ENCODE data around the gene LITAFD.
"Not testable (repeated sequence)": the region's sequence is repeated elsewhere in the genome, so short reads cannot be mapped to it uniquely, and the experiment has no call there.

LITAFD gene

DNA sequence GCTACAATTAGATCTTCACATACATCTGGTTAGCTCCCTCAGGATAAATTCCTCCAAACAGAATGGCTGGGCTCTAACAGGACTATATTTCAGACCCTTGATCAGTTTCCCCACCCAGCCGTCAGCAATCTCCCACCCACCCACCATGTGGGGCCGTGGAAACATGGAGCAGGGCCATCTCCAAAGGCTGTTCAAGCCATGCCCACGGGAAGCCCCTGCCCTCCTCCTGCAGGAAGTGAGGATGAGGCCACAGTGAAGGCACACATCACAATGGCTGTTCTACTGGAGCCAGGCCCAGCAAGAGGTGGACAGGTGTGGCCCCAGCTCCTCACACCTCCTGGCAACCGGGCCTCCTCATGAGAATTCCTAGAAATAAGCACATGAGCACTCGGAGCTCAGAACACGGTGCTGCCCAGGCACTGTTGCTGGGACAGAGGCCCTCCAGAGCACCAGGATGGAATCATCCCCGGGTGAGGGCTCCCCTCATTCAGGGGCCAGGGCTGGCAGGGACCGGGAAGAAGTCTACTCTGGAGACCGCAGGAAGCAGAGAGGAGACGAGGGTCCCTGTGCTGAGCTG is at the start of gene LITAFD:
Gene LITAFD, plus strand, starts transcription at position 311 of the 577 bp plus-strand sequence. CDS start 2,005 bp downstream, outside the sequence.
- H3K27ac ChIP-seq = no peak within 1 kb of the TSS
- H3K36me3 ChIP-seq = peaks cover 0 to 2% (median 0%) of the 10 kb centered on the region in 11 experiments; a peak in 1 of 22 replicates
- H4K20me1 ChIP-seq = peaks cover 5 to 30% (median 23%) of the 10 kb centered on the region in 11 experiments; a peak in 20 of 22 replicates
- no peaks in the 10 kb centered on the region for H3K27me3 ChIP-seq
- H3K9ac ChIP-seq = 0 out of 22 replicates have a peak within 1 kb of the TSS, but pooled peaks of 1 of the 11 experiments have one; percentile 3
- H3K4me2 ChIP-seq = peak within 1 kb of the TSS in 2 of 11 experiments; percentile 12 to 23; a peak in 2 of 22 replicates
- TF ChIP-seq Cebpa-rat (IDR thresholded peaks at IDR 0.05) = no peak
- H3K4me1 ChIP-seq = peaks cover 18 to 64% (median 49%) of the 10 kb centered on the region in 10 experiments
- H3K9me3 ChIP-seq (replicated peaks in 1 of 11) = no peaks in the 10 kb centered on the region
- H3K4me3 ChIP-seq = no peak within 1 kb of the TSS

DNA sequence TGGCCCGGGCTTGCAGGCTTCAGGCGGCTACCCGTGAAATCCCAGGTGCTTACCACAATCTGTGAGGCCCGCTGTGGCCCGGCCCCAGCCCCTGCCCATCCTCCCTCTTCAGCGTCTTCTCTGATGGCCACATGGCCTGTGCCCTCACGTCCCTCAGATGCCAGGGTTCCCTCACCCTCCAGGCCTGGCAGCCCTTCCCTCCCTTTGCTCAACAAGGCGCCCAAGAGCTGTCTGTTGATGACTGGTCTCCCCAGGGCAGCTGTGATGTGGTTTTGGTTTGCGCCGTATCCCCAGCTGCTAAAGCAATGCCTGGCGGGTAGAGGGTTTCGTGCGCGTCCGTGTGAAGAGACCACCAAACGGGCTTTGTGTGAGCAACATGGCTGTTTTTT is 49.4 kb upstream of the LITAFD start:
- peaks cover 36 to 72% (median 67%) of the 10 kb centered on the region in 10 experiments for H3K4me1 ChIP-seq
- peaks cover 3 to 79% (median 40%) of the 10 kb centered on the region in 11 experiments; a peak in 17 of 22 replicates for H4K20me1 ChIP-seq
- peak overlapping the region in 10 of 11 experiments; percentile 48 to 89 (median 82); a peak in 21 of 22 replicates for H3K27ac ChIP-seq
- H3K9me3 ChIP-seq (replicated peaks in 1 of 11) = no peaks in the 10 kb centered on the region
- peak overlapping the region in 7 of 10 experiments; percentile 7 to 55 (median 34); a peak in 10 of 20 replicates for H3K4me3 ChIP-seq
- TF ChIP-seq Cebpa-rat (IDR thresholded peaks at IDR 0.05) = peak in 4 of 11 experiments; percentile 29 to 63 (median 40); a peak in 4 of 22 replicates
- peaks cover 23 to 49% (median 35%) of the 10 kb centered on the region in 11 experiments for H3K36me3 ChIP-seq
- no peaks in the 10 kb centered on the region for H3K27me3 ChIP-seq
- peak overlapping the region; percentile 72 to 96 (median 88) for H3K4me2 ChIP-seq
- H3K9ac ChIP-seq = peak overlapping the region; percentile 10 to 79 (median 73); a peak in 21 of 22 replicates

DNA sequence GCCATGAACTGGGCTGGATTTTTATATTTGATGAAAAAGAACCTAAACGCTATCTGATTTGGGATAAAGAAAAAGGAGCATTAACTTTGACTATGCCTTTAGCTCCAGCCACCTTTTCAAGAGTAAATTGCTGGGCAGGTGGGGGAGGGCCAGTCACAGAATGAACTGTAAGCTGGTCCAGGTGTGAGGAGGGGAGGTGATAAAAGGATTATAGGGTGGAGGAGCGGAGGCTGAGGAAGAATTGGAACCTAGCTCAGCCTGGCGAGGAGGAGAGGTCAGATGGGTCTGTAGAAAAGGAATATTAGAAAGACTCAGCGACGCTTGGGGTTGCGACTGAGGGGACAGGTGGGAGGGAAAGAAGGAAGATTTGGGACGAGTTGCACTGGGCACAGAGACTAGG is 45.4 kb upstream of the LITAFD start:
- not testable (repeated sequence) for H3K27me3 ChIP-seq; H3K9ac ChIP-seq; H3K27ac ChIP-seq; H3K9me3 ChIP-seq (replicated peaks in 1 of 11); H3K4me2 ChIP-seq; H3K4me3 ChIP-seq
- Histone ChIP-seq H3K4me1 (peaks cover 21 to 38% (median 31%) of the 10 kb centered on the region in 10 experiments), H3K36me3 (peaks cover 0 to 19% (median 5%) of the 10 kb centered on the region in 11 experiments; a peak in 5 of 22 replicates), H4K20me1 (peaks cover 0 to 73% (median 24%) of the 10 kb centered on the region in 11 experiments; a peak in 15 of 22 replicates)

DNA sequence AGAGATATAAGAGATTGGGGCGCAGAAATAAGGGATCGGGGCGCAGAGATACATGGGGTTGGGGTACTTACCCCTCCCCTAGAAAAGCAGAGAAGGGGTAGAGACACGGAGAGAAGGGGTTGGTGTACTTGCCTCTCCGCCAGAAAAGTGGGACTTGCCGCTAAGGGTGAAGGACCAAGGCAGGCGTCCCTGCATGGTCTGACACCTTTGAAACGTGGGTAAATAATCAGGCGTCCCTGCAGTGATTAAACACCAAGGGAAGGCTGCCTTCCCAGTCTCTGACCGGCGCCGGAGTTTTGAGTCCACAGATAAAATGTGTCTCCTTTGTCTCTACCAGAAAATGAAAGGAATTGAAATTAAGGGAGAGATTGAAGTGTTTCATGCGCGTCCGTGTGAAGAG is 44.6 kb upstream of the LITAFD start:
- peaks cover 0 to 13% (median 0%) of the 10 kb centered on the region in 11 experiments; a peak in 2 of 22 replicates for H3K36me3 ChIP-seq
- not testable (repeated sequence) for H3K9ac ChIP-seq, H3K27me3 ChIP-seq

DNA sequence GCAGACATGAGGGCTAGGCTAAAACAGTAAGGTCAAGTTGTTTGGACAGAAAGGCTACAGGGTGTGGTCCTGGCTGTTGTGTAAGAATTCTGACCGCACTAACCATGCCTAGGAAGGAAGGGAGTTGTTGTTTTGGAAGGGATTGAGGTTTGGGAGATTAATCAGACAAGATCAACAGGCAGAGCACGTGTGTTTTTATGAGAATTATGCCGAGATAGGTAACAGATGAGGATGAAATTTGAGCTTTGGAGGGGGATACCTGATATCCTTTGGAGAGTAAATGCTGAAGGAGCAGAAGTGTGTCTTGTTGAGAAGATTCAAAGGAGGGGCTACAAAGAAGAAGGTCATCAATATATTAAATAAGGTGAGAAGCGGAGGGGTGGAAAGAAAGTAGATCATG is 40.1 kb upstream of the LITAFD start:
- H3K36me3 ChIP-seq = peaks cover 12 to 36% (median 20%) of the 10 kb centered on the region in 11 experiments
- H3K9me3 ChIP-seq (replicated peaks in 1 of 11); H3K4me3 ChIP-seq; H3K27ac ChIP-seq; H3K4me2 ChIP-seq; H3K27me3 ChIP-seq; H3K9ac ChIP-seq: not testable (repeated sequence)
- peaks cover 0 to 30% (median 18%) of the 10 kb centered on the region in 10 experiments; a peak in 16 of 20 replicates for H3K4me1 ChIP-seq
- H4K20me1 ChIP-seq = peaks cover 18 to 90% (median 40%) of the 10 kb centered on the region in 11 experiments; a peak in 21 of 22 replicates

More for the DNA sequence above, 44.6 kb upstream of the LITAFD start:
- 0 out of 22 replicates have a peak overlapping the region, but pooled peaks of 1 of the 11 experiments have one; percentile 11 for H3K27ac ChIP-seq
- H3K4me3 ChIP-seq; H3K4me2 ChIP-seq; H3K9me3 ChIP-seq (replicated peaks in 1 of 11): not testable (repeated sequence)
- H3K4me1 ChIP-seq = peaks cover 13 to 30% (median 23%) of the 10 kb centered on the region in 10 experiments
- peaks cover 0 to 73% (median 16%) of the 10 kb centered on the region in 11 experiments; a peak in 14 of 22 replicates for H4K20me1 ChIP-seq

DNA sequence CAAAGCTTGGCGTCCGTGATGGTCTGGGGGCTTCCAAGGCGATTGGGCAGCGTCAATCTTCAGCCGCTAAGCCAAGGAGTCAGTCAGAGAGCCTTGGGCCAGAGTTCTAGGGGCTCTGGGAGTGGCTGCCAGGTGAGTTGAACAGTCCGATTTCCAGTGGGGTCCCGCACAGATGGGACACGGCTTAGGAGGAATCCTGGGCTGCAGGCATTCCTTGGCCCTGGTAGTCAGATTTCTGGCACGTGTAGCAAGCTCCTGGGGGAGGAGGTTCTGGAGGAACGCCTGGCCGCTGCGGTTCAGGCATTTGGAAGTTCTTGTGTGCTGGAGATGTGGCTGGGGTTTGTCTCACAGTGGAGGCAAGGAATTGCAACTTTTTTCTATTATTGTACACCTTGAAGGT is 38.9 kb upstream of the LITAFD start:
- Histone ChIP-seq H4K20me1 (peaks cover 23 to 89% (median 53%) of the 10 kb centered on the region in 11 experiments; a peak in 21 of 22 replicates), H3K36me3 (peaks cover 23 to 43% (median 30%) of the 10 kb centered on the region in 11 experiments), H3K4me1 (peaks cover 4 to 43% (median 30%) of the 10 kb centered on the region in 10 experiments)
- not testable (repeated sequence) for H3K4me2 ChIP-seq; H3K9me3 ChIP-seq (replicated peaks in 1 of 11); H3K9ac ChIP-seq; H3K27me3 ChIP-seq; H3K27ac ChIP-seq; H3K4me3 ChIP-seq

DNA sequence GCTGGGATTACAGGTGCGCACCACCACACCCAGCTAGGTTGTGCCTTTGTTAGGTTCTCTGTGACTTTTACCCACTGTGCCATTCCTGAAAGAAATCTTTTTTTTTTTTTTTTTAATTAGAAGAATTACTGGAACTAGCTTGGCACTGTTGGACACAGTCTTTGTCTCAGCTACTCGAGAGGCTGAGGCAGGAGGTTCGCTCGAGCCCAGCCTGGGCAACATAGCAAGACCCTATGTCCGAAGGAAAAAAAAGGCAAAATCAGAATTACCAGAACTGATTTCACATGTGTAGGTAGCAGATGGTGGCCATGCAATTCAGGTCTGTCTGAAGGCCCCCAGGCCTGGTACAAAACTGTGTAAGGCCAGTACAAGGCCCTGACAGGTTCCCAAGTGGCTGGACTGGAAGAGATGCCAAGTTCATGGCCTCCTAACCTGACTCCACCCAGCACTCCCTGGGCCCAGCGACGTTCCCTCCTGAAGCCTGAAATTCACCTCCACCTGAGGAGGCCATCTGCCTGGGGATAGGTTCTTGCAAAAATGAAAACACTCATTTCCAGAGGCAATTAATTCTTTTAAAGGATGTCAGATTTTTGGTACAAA is 36.4 kb upstream of the LITAFD start:
- Histone ChIP-seq H3K9me3 (replicated peaks in 1 of 11) (no peaks in the 10 kb centered on the region), H3K27ac (peak overlapping the region in 3 of 11 experiments; percentile 24 to 32 (median 32); a peak in 3 of 22 replicates), H3K36me3 (peaks cover 34 to 57% (median 48%) of the 10 kb centered on the region in 11 experiments), H3K27me3 (no peaks in the 10 kb centered on the region), H3K9ac (no peak overlapping the region), H3K4me3 (no peak overlapping the region), H3K4me2 (peak overlapping the region in 6 of 11 experiments; percentile 1 to 65 (median 23); a peak in 8 of 22 replicates), H3K4me1 (peaks cover 29 to 68% (median 55%) of the 10 kb centered on the region in 10 experiments), H4K20me1 (peaks cover 22 to 90% (median 62%) of the 10 kb centered on the region in 11 experiments; a peak in 21 of 22 replicates)
- no peak for TF ChIP-seq Cebpa-rat (IDR thresholded peaks at IDR 0.05)

DNA sequence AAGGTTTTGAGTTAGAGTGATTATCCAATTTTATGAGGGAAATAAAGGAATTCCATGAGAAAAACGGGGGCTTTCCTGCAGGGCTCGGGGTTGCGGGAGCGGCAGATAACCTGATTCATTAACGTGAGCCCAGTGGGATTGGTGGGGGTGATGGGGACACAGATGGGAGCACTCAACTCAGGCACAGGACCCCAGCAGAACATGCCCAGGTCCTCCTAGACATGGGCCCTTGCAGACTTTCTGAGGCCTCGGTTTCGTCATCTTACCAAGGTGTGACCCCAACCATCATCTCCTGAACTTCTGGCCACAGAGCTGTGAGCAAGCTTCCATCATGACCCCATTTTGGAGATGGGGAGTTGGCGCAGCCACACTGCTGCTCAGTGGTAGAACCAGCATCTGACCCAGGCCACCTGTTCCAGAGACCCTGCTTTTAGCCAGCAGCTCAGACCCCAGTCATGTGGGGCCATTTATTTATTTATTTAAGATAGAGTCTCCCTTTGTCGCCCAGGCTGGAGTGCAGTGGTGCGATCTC is 35.7 kb upstream of the LITAFD start:
- TF ChIP-seq Cebpa-rat (IDR thresholded peaks at IDR 0.05) = no peak
- H3K36me3 ChIP-seq = peaks cover 34 to 63% (median 52%) of the 10 kb centered on the region in 11 experiments
- peak overlapping the region in 1 of 11 experiments; percentile 26; a peak in 1 of 22 replicates for H3K27ac ChIP-seq
- no peak overlapping the region for H3K9ac ChIP-seq
- H3K4me2 ChIP-seq = peak overlapping the region in 6 of 11 experiments; percentile 1 to 65 (median 26); a peak in 8 of 22 replicates
- peaks cover 35 to 75% (median 62%) of the 10 kb centered on the region in 10 experiments for H3K4me1 ChIP-seq
- no peaks in the 10 kb centered on the region for H3K27me3 ChIP-seq
- H3K4me3 ChIP-seq = no peak overlapping the region
- peaks cover 21 to 95% (median 68%) of the 10 kb centered on the region in 11 experiments; a peak in 21 of 22 replicates for H4K20me1 ChIP-seq
- H3K9me3 ChIP-seq (replicated peaks in 1 of 11) = no peaks in the 10 kb centered on the region

Measured in BLaER1 treated with 17β-estradiol and CSF1 and Interleukin-3, amounts not matched to agents 10 nM and 100 nM (cell line).